HepG2 (cell line): ENCODE data around the gene HECTD4. TPM values are rescaled to one million over a fixed set of nuclear protein-coding genes. Genes with fewer than 3 reads are reported as not detected.

ENCODE experiments used
- ATAC-seq: fragments of 200-7000 bp; cut with Tn5 transposase; 3 replicates; pipeline ENCODE4 v1.9.1; 2020; ENCODE audit warnings: mild to moderate bottlenecking, moderate library complexity
- BruUV-seq: library from RNA; stranded (reverse); fragments of 400-500 nt; replicated peaks from 2 replicates; lab custom pipeline; 2021; lab: Mats Ljungman, UMichigan
- CTCF ChIA-PET: fragments of 300-600 bp; formaldehyde crosslinking; extraction: SDS; loops from one replicate; lab custom pipeline; 2021; ENCODE audit warnings: low total read pairs, inconsistent platforms, low intra/inter-chr PET ratio; lab: Yijun Ruan, JAX
- POLR2A ChIA-PET: fragments of 350-600 bp; sonication (Branson Sonifier 250); formaldehyde crosslinking; loops from one replicate; lab custom pipeline; 2020; ENCODE audit warnings: antibody characterized with exemption, inconsistent platforms; lab: Yijun Ruan, JAX
- DNase-seq: peaks from one replicate; pipeline ENCODE4 v3.0.0-alpha.2; 2015; ENCODE audit warnings: low spot score
- FAIRE-seq: peaks from 3 replicates; lab custom pipeline; 2011; peaks lifted over from hg19 to GRCh38; lab: Jason Lieb, UNC
- H2AFZ ChIP-seq: one replicate; pipeline ENCODE4 v1.6.1; 2011; ENCODE audit warnings: low read length, inconsistent platforms
- H3K27ac ChIP-seq: fragments of 300-600 bp; 3 replicates; pipeline ENCODE4 v1.8.0; 2011; ENCODE audit warnings: mixed run types, mild to moderate bottlenecking, mixed read lengths, low read length, inconsistent platforms; ENCODE audit not compliant: insufficient read depth; ENCODE audit errors: extremely low read length
- H3K27me3 ChIP-seq, 2 experiments: fragments of 200-600 bp in 1 of 2; 2 replicates in 1 of 2; 3 replicates in 1 of 2; pipeline versions ENCODE4 v1.6.0 to v1.8.0; 2011; ENCODE audit warnings: low read length in 2 of 2, mild to moderate bottlenecking in 2 of 2, moderate library complexity in 2 of 2, inconsistent platforms in 1 of 2; ENCODE audit not compliant: insufficient read depth in 2 of 2, control insufficient read depth in 1 of 2
- H3K36me3 ChIP-seq, 2 experiments: fragments of 200-600 bp in 1 of 2; replicated peaks in 1 of 2; 2 replicates in 1 of 2; 3 replicates in 1 of 2; pipeline versions ENCODE4 v1.5.1 to v1.8.0; 2011; ENCODE audit warnings: low read length in 2 of 2, inconsistent platforms in 1 of 2; ENCODE audit not compliant: insufficient read depth in 2 of 2, control insufficient read depth in 1 of 2
- H3K4me1 ChIP-seq: 2 replicates; pipeline ENCODE4 v1.5.1; 2012; ENCODE audit warnings: low read length, inconsistent platforms; ENCODE audit not compliant: insufficient read depth
- H3K4me2 ChIP-seq: 2 replicates; pipeline ENCODE4 v1.6.0; 2011; ENCODE audit warnings: low read depth, low read length, inconsistent platforms
- H3K4me3 ChIP-seq, 3 experiments: fragments of 200-600 bp in 1 of 3; sonication (generic), shearing (Covaris generic) in 1 of 3; replicated peaks in 1 of 3; 2 replicates each; pipeline ENCODE4 v1.5.1; 2011 to 2016; ENCODE audit warnings: low read length in 3 of 3, inconsistent platforms in 2 of 3, low read depth in 2 of 3, mild to moderate bottlenecking in 2 of 3, control low read depth in 1 of 3, mixed read lengths in 1 of 3; ENCODE audit not compliant: insufficient read depth in 1 of 3
- H3K79me2 ChIP-seq: one replicate; pipeline ENCODE4 v1.6.1; 2011; ENCODE audit warnings: low read length, inconsistent platforms; ENCODE audit not compliant: insufficient read depth
- H3K9ac ChIP-seq: 2 replicates; pipeline ENCODE4 v1.6.0; 2011; ENCODE audit warnings: mild to moderate bottlenecking, low read depth, low read length, inconsistent platforms; ENCODE audit not compliant: insufficient read depth
- H3K9me3 ChIP-seq: 2 replicates; pipeline ENCODE4 v1.5.1; 2012; ENCODE audit warnings: mild to moderate bottlenecking, low read length
- H4K20me1 ChIP-seq: 2 replicates; pipeline ENCODE4 v1.6.0; 2011; ENCODE audit warnings: inconsistent platforms, mild to moderate bottlenecking, low read length, moderate library complexity; ENCODE audit not compliant: insufficient read depth
- ASH2L ChIP-seq: fragments of 300-600, 200-600 bp; sonication (generic); IDR thresholded peaks from 2 replicates; pipeline ENCODE4 v1.7.0; 2017; ENCODE audit warnings: low read depth, mild to moderate bottlenecking, moderate library complexity, mixed read lengths, low read length; ENCODE audit not compliant: insufficient read length
- FIP1L1 ChIP-seq: fragments of 200-400 bp; formaldehyde crosslinking; IDR thresholded peaks from 2 replicates; pipeline ENCODE4 v1.6.1; 2018; ENCODE audit warnings: low read depth, mild to moderate bottlenecking, low read length, moderate library complexity, borderline replicate concordance; ENCODE audit not compliant: insufficient read depth
- FOSL1 ChIP-seq: sonication (generic); formaldehyde crosslinking; IDR thresholded peaks from 2 replicates; pipeline ENCODE4 v1.9.0; 2021; ENCODE audit warnings: missing genetic modification reagents, borderline replicate concordance
- NFE2L2 ChIP-seq: fragments of 150-350 bp; IDR thresholded peaks from 2 replicates; pipeline ENCODE4 v1.6.1; 2014; ENCODE audit warnings: low read length
- ZEB1 ChIP-seq: IDR thresholded peaks from 2 replicates; pipeline ENCODE4 v1.6.1; 2012; ENCODE audit warnings: mild to moderate bottlenecking, low read depth, inconsistent platforms; ENCODE audit not compliant: insufficient replicate concordance
- ZNF232 ChIP-seq: sonication (generic); formaldehyde crosslinking; IDR thresholded peaks from 2 replicates; pipeline ENCODE4 v1.4.0; 2020; ENCODE audit warnings: missing genetic modification reagents, borderline replicate concordance
- WGBS: methylation state at CpG from one replicate; pipeline ENCODE4 v1.1.6; 2017; ENCODE audit warnings: low lambda C conversion rate; 5-methylcytosine and 5-hydroxymethylcytosine counted together
- in situ Hi-C: cut with HindIII; loops from 2 replicates; pipeline ENCODE4 v1.10.0; 2017; ENCODE audit warnings: low pct_unique_long_range_greater_than_20kb; ENCODE audit not compliant: extremely low pct_ligation_motif_present
- intact Hi-C: fragments of 100-400 bp; cut with micrococcal nuclease; formaldehyde crosslinking; loops from one replicate; pipeline ENCODE4 v1.10.0; 2022; ENCODE audit not compliant: unreplicated experiment
- polyA plus RNA-seq, 8 experiments: library from polyadenylated mRNA; depleted of rRNA in 3 of 8; stranded (reverse) in 7 of 8; unstranded in 1 of 8; fragments of >200 nt; fragmentation: Illumina TruSeq in 4 of 8; extraction: Trizol in 4 of 8; gene quantifications; 2 replicates each; pipeline versions ENCODE4 v1.2.1 to v1.2.3, GENCODE V29; 2011 to 2016; ENCODE audit warnings: low read depth in 4 of 8, missing spikeins in 1 of 8, mixed read lengths in 1 of 8; ENCODE audit not compliant: insufficient read depth in 1 of 8
- total RNA-seq, 5 experiments: library from RNA; depleted of rRNA; stranded (reverse); fragments of >200 nt; fragmentation: Illumina TruSeq; extraction: Trizol; gene quantifications; 2 replicates each; pipeline ENCODE4 v1.2.3, GENCODE V29; 2016; ENCODE audit warnings: low read depth in 1 of 5

Gene HECTD4
- total and polyA plus RNA-seq, 2 of the 13 experiments (the other 11 are each of a cell fraction or from before 2014, with no cell fraction given) = 9.0 to 11.4 TPM

GRCh38 chr12:112236786-112237185 is 145.4 kb downstream of the HECTD4 start:
- intact Hi-C loops (no loop called here), in situ Hi-C loops (no loop called here)
- Histone ChIP-seq H2AFZ (no peak overlapping the region), H3K4me1 (peaks cover 7% of the 10 kb centered on the region; the same call in 1 of the 2 replicates), H3K9ac (no peak overlapping the region), H3K79me2 (no peaks in the 10 kb centered on the region), H3K4me3 (no peak overlapping the region), H3K27me3 (no peaks in the 10 kb centered on the region), H3K9me3 (no peaks in the 10 kb centered on the region), H3K36me3 (peaks cover 12 to 44% of the 10 kb centered on the region in 2 experiments), H3K27ac (no peak overlapping the region), H3K4me2 (no peak overlapping the region), H4K20me1 (no peaks in the 10 kb centered on the region)
- TF ChIP-seq NFE2L2 (no peak), ZEB1 (no peak), ASH2L (no peak), FOSL1 (no peak), ZNF232 (no peak), FIP1L1 (no peak)
- POLR2A ChIA-PET = no interaction called here
- ATAC-seq (no peak), FAIRE-seq (no peak), DNase-seq (no peak)
- BruUV-seq = no TSS peak
- WGBS = 92% methylated on average over 7 of the region's 7 CpGs
- CTCF ChIA-PET = no interaction called here

- H3K9me3 ChIP-seq = no peaks in the 10 kb centered on the region
- FAIRE-seq (no peak), DNase-seq (no peak), ATAC-seq (no peak)
- POLR2A ChIA-PET = no interaction called here
- intact Hi-C loops (no loop called here), in situ Hi-C loops (no loop called here)
- H3K36me3 ChIP-seq = peaks cover 14 to 44% of the 10 kb centered on the region in 2 experiments
- H2AFZ ChIP-seq = no peak overlapping the region
- 100% methylated on average over 1 of the region's 1 CpG for WGBS
- CTCF ChIA-PET = no interaction called here
- H3K4me1 ChIP-seq = peaks cover 7% of the 10 kb centered on the region; the same call in 1 of the 2 replicates
- H3K4me3 ChIP-seq = no peak overlapping the region
- H3K27ac ChIP-seq = no peak overlapping the region
- TF ChIP-seq FIP1L1 = no peak
- no peak overlapping the region for H3K9ac ChIP-seq
- BruUV-seq = no TSS peak
- no peak overlapping the region for H3K4me2 ChIP-seq
- H3K79me2 ChIP-seq = no peaks in the 10 kb centered on the region
- no peaks in the 10 kb centered on the region for H4K20me1 ChIP-seq
- no peaks in the 10 kb centered on the region for H3K27me3 ChIP-seq
Observed at GRCh38 chr12:112236386-112236785, 145.8 kb downstream of the HECTD4 start.
